HG03442 (cell line): ENCODE data around the gene CYP2U1.
"Not testable (repeated sequence)": the region's sequence is repeated elsewhere in the genome, so short reads cannot be mapped to it uniquely, and the experiment has no call there.

ENCODE experiments used
- ATAC-seq: cut with Tn5 transposase; IDR thresholded peaks from one replicate; pipeline ENCODE4 v1.9.1; 2021; ENCODE audit warnings: mild to moderate bottlenecking, moderate library complexity; ENCODE audit not compliant: unreplicated experiment

The CYP2U1 gene

DNA sequence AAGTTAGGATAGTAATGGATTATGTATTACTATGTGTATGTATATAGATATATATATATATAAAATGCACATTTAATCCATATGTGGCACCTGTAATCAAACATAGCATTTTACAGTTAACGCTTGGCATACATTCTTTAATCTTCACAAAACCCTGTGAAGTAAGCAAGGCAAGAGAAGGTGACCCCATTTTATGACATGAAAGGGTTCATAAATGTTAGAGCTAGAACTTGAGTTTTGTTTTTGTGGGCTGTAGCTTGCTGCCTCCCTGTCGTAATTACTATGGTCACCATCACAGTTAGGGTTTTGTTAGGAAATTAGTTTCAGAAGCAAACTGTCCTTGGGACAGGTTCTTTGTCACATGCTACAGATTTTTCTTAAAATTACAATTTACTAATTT, 13.8 kb upstream of the CYP2U1 start:
- no peak for ATAC-seq

- ATAC-seq: no peak
Measured at GRCh38 chr4:107922486-107923473, 8.6 kb upstream of the CYP2U1 start.

DNA sequence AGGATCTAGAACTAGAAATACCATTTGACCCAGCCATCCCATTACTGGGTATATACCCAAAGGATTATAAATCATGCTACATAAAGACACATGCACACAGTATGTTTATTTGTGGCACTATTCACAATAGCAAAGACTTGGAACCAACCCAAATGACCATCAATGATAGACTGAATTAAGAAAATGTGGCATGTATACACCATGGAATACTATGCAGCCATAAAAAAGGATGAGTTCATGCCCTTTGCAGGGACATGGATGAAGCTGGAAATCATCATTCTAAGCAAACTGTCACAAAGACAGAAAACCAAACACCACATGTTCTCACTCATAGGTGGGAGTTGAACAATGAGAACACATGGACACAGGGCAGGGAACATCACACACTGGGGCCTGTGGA, 5.6 kb upstream of the CYP2U1 start:
- ATAC-seq: not testable (repeated sequence)

GRCh38 chr4:107926875-107927274, 4.5 kb upstream of the CYP2U1 start:
- not testable (repeated sequence) for ATAC-seq

DNA sequence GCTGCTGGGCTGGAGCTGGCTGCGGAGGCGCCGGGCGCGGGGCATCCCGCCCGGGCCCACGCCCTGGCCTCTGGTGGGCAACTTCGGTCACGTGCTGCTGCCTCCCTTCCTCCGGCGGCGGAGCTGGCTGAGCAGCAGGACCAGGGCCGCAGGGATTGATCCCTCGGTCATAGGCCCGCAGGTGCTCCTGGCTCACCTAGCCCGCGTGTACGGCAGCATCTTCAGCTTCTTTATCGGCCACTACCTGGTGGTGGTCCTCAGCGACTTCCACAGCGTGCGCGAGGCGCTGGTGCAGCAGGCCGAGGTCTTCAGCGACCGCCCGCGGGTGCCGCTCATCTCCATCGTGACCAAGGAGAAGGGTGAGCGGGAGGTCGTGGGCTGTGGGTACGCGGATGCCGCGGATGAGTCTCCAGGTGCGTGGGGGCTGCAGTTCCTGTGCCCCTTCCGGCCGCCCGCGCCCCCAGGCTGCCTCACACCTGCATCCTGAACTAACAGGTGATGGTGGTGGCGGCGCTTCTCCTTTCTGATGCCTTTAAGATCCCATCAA, 499 bp downstream of the CYP2U1 start:
- no peak for ATAC-seq

DNA sequence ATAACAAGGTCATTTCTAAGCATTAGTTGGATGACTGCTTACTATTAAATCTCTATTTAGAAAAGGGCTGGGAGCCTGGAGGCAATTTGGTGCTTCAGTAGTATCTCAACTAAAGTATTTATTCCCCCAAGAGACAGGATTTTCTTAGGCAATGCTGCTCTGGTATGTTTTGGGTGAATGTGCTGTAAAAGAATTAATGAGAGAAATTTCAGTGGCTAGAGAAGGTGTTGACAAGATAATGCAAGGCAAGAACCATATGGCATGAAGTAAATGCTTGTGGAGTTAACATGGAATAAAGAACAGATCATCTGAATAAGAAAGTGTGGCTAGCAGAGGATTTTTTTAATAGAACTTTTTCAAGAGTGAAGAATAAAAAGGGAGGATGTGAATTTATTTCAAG, 3.9 kb downstream of the CYP2U1 start:
- ATAC-seq: no peak

- ATAC-seq: no peak
Measured at GRCh38 chr4:107937040-107937439, 5.7 kb downstream of the CYP2U1 start.

GRCh38 chr4:107939307-107939706, 8.0 kb downstream of the CYP2U1 start:
- ATAC-seq: no peak

- no peak for ATAC-seq
Measured at GRCh38 chr4:107945809-107946208, 14.5 kb downstream of the CYP2U1 start.

- no peak for ATAC-seq
Measured at GRCh38 chr4:107950746-107951540, 19.6 kb downstream of the CYP2U1 start.

GRCh38 chr4:107951551-107951950, 20.2 kb downstream of the CYP2U1 start:
- ATAC-seq: no peak

DNA sequence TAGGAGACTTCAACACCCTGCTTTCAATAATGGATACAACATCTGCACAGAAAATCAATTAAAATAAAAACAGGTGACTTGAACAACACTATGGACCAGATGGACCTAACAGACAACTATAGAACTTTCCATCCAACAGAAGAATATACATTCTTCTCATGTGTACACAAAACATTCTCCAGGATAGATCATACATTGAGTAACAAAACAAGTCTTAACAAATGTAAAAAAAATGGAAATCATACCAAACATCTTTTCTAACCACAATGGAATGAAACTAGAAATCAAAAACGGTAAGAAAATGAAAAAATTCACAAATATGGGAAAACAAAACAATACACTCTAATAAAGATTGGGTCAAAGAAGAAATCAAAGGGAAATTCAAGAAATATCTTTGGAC, 24.7 kb downstream of the CYP2U1 start:
- no peak for ATAC-seq

DNA sequence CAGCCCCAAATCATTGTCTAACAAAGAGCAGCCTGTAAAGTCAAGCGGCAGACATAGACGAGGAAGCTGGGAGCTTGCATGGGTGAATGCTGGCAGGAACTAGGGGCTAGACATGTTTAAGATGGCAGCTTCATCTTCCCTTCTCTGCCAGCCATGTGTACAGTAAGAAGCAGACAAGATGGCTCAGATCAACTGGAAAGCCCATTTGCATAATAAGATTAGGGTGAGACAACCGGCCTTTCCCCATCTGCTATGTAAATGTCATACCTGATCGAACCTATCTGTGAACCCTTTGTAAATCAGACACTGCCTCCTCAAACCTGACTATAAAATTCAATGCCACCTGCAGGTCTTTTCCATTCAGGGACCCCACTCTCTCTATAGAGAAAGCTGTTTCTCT, 35.6 kb downstream of the CYP2U1 start:
- no peak for ATAC-seq

DNA sequence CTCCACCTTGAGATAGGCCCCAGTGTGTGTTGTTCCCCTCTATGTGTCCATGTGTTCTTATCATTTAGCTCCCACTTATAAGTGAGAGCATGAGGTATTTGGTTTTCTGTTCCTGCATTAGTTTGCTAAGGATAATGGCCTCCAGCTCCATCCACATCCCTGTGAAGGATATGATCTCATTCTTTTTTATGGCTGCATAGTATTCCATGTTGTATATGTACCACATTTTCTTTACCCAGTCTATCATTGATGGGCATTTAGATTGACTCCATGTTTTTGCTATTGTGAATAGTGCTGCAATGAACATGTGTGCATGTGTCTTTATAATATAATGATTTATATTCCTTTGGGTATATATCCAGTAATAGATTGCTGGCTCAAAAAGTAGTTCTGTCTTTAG, 36.2 kb downstream of the CYP2U1 start:
- not testable (repeated sequence) for ATAC-seq

DNA sequence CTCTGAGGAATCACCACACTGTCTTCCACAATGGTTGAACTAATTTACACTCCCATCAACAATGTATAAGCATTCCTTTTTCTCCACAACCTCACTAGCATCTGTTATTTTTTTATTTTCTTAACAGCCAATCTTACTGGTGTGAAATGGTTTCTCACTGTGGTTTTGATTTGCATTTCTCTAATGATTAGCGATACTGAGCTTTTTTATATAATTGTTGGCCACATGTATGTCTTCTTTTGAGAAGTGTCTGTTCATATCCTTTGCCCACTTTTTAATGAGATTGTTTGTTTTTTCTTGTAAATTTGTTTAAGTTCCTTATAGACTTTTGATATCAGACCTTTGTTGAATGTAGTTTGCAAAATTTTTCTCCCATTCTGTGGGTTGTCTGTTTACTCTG, 36.6 kb downstream of the CYP2U1 start:
- not testable (repeated sequence) for ATAC-seq

- ATAC-seq: no peak
Measured at GRCh38 chr4:107970063-107970798, 38.9 kb downstream of the CYP2U1 start.

GRCh38 chr4:107972605-107973004, 41.3 kb downstream of the CYP2U1 start:
- no peak for ATAC-seq

DNA sequence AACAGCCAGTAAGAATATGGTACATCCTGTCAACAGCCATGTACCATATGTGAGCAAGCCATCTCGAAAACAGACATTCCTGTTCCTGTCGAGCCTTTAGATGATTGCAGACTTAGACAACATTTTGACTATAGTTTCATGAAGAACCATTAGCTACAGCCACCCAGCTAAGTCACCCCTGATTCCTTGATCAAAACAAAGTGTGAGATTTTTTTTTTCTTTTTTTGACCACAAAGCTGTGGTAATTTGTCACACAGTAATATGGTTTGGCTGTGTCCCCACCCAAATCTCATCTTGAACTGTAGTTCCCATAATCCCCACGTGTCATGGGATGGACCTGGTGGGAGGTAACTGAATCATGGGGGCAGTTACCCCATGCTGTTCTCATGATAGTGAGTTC, 43.2 kb downstream of the CYP2U1 start:
- ATAC-seq: no peak

- ATAC-seq: no peak
Measured at GRCh38 chr4:107977482-107977881, 46.1 kb downstream of the CYP2U1 start.

DNA sequence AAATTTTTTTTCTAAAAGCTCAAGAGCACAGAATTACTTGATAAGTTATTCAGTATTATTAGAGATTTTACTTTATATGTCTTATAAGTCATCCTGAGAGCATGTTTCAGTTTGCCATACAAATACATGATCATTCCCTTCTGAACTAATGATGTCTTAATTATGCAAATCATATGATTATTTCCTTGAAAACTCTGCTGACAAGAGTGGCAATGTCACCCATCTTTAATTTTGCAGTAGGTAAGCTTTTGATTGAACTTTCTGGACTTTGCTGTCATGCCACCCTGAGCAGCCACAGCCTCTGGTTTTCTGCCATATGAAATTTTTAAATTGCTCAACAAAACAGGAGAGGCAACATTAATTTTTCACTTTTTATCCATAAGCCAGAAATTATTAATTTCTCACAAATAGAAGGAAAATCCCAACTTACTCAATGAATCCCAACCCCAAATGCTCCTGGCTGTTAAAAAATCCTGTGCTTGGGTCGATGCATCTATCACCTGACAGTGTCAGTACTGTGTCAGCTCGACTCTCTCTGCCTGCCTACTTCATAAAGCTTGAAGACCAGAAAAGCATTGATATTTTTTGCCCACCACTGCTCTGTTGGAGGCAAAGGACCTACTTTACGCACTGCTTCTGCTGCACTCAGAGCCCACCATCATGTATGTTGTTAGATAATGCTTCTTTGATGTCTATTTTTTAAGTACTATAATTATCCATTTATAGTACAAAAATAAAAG, 46.8 kb downstream of the CYP2U1 start:
- ATAC-seq: no peak
